Gastrocnemius medialis (tissue), 4 donors: ENCODE measurements around the gene CTAGE1.
"Not testable (repeated sequence)": the region's sequence is repeated elsewhere in the genome, so short reads cannot be mapped to it uniquely, and the experiment has no call there.

ENCODE experiments used
- CTCF ChIP-seq, 5 experiments: fragments of 450-650 bp in 3 of 5; fragments of 200-600 bp in 2 of 5; sonication (generic) in 2 of 5; IDR thresholded peaks in 4 of 5; conservative IDR thresholded peaks in 1 of 5; 1 replicate in 4 of 5; 2 replicates in 1 of 5; pipeline ENCODE4 v1.5.1; 2016 to 2019; ENCODE audit warnings: antibody characterized with exemption in 5 of 5, mild to moderate bottlenecking in 3 of 5, moderate library complexity in 3 of 5
- POLR2A ChIP-seq, 2 donors: fragments of 450-650 bp; IDR thresholded peaks; one replicate each; pipeline ENCODE4 v1.6.1; 2017; ENCODE audit warnings: antibody characterized with exemption in 2 of 2, mild to moderate bottlenecking in 2 of 2, moderate library complexity in 2 of 2

- TF ChIP-seq CTCF (IDR thresholded peaks at IDR 0.05 in 4 of 5, conservative IDR thresholded peaks at IDR 0.05 in 1 of 5); POLR2A (IDR thresholded peaks at IDR 0.05): not testable (repeated sequence)
Observed at GRCh38 chr18:22449753-22450152, 32.0 kb upstream of the CTAGE1 start.
